Astrocyte of the cerebellum (primary cell): ENCODE measurements around the gene ATG2B.
"Not testable (repeated sequence)": the region's sequence is repeated elsewhere in the genome, so short reads cannot be mapped to it uniquely, and the experiment has no call there.

Experiments
- DNase-seq: peaks from one replicate; pipeline ENCODE4 v3.0.0-alpha.2; 2011; ENCODE audit warnings: low read depth
- H3K4me3 ChIP-seq: 2 replicates; pipeline ENCODE4 v1.5.1; 2011; ENCODE audit warnings: mild to moderate bottlenecking, low read depth, low read length, moderate library complexity
- in situ Hi-C: cut with HindIII; loops from 2 replicates; pipeline ENCODE4 v1.10.0; 2017; ENCODE audit warnings: low sequenced_read_pairs
- TF ChIP-seq, protein P1 (sequence below): IDR thresholded peaks from 2 replicates; pipeline ENCODE4 v1.5.1; 2012; ENCODE audit warnings: low read length, low read depth, moderate library complexity, mild to moderate bottlenecking; ENCODE audit errors: missing control alignments

Gene ATG2B

DNA sequence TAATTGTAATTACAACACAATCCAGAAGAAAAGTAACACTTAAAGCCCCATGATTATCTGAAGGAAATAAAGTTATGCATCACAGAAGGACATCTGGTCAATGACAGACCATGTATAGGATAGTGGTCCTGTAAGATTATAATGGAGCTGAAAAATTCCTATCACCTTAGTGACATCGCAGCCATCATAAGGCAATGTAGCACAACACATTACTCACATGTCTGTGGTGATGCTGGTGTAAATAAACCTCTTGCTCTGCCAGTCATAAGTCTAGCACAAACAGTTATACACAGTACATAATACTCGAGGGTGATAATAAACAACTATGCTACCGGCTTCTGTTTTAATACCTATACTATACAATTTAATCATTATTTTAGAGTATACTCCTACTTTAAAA is 11.2 kb downstream of the ATG2B start:
- TF ChIP-seq, protein P1, sequence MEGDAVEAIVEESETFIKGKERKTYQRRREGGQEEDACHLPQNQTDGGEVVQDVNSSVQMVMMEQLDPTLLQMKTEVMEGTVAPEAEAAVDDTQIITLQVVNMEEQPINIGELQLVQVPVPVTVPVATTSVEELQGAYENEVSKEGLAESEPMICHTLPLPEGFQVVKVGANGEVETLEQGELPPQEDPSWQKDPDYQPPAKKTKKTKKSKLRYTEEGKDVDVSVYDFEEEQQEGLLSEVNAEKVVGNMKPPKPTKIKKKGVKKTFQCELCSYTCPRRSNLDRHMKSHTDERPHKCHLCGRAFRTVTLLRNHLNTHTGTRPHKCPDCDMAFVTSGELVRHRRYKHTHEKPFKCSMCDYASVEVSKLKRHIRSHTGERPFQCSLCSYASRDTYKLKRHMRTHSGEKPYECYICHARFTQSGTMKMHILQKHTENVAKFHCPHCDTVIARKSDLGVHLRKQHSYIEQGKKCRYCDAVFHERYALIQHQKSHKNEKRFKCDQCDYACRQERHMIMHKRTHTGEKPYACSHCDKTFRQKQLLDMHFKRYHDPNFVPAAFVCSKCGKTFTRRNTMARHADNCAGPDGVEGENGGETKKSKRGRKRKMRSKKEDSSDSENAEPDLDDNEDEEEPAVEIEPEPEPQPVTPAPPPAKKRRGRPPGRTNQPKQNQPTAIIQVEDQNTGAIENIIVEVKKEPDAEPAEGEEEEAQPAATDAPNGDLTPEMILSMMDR: no peak
- H3K4me3 ChIP-seq: no peak overlapping the region
- DNase-seq: no peak
- in situ Hi-C loops: no loop called here

DNA sequence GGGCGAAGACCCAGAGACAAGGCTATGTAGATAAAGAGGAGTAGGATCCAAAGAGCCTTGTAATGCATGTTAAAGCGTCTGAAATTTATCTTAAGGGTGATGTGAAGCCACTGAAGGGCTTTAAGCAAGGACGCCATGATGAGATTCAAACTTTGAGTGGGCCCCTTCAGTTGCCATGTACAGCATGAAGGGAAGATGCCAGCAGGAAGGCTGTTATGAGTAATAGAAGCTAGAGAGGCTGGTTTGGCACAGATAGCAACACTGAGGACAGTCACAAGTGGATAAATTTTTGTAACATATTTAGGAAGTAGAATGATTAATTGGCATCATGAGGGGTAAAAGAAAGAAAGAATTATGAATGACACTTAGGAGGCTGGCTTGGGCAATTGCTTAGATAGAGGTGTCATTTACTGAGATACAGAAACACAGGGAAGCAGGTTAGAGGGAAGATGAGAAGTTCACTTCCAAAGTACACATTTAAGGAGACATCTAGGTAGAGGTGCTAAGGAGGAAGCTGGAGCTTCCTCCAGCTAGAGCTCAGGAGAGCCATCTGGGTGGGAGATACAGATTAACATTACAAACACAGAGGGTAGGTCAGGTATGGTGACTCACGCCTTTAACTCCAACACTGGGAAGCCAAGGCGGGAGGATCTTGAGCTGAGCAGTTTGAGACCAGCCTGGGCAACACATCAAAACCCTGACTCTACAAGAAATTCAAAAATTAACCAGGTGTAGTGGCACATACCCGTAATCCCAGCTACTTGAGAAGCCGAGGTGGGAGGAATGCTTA is 13.7 kb downstream of the ATG2B start:
- in situ Hi-C loops: no loop called here
- no peak for DNase-seq
- TF ChIP-seq, protein P1: no peak
- H3K4me3 ChIP-seq: no peak overlapping the region

DNA sequence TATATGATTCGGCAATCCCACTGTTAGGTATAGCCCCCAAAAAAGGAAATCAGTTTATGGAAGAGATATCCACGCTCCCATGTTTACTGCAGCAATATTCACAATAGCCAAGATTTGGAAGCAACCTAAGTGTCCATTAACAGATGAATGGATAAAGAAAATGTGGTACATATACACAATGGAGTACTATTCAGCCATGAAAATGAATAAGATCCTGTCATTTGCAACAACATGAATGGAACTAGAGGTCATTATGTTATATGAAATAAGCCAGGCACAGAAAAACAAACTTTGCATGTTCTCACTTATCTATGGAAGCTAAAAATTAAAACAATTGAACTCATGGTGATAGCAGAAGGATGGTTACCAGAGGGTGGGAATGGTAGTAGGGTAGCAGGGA is 15.2 kb downstream of the ATG2B start:
- DNase-seq, in situ Hi-C loops, H3K4me3 ChIP-seq: not testable (repeated sequence)

DNA sequence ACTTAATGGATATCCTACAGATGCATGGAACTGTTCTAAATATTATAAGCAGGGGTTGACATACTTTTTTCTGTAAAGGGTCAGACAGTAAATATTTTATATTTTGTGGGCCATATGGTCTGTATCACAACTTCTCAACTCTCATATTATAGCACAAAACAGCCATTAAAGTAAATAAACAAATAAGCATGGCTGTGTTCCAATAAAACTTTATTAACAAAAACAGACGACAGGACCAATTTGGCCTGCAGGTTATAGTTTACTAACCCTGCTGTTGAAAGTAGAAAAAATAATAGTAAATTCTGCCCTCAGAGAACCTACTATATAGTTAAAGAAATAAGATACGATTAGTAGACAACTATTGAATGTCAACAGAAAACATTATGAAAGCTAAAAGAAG is 17.5 kb downstream of the ATG2B start:
- no peak overlapping the region for H3K4me3 ChIP-seq
- TF ChIP-seq, protein P1: no peak
- in situ Hi-C loops: no loop called here
- no peak for DNase-seq

DNA sequence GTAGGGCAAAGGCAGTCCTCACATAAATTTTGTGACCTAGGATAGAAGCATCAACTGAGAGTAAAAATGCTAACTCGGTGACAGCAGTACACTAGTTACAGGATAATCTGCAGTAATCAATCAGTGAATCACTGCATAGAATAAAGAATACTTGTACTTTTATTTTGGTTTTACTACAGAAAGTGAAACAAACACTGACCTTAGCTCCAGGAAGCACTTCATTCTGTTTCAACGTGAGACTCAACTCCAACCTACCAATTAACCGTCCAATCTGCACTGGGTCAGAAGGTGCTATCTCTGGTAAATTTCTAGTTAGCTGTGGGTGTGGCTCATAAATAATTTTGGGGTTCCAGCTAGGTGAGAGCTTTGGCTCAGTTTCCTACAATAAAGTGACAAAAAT is 21.8 kb downstream of the ATG2B start:
- TF ChIP-seq, protein P1: no peak
- in situ Hi-C loops: no loop called here

DNA sequence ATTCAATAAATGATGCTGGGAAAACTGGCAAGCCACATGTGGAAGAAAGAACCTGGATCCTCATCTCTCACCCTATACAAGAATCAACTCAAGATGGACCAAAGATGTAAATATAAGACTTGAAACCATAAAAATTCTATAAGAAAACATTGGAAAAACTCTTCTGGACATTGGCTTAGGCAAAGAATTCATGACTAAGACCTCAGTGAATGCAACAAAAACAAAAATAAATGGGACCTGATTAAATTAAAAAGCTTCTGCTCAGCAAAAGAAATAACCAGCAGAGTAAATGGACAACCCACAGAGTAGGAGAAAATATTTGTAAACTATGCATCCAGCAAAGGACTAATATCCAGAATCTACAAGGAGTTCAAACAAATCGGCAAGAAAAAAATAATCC is 24.6 kb downstream of the ATG2B start:
- in situ Hi-C loops: no loop called here
- DNase-seq: no peak
- H3K4me3 ChIP-seq: no peak overlapping the region
- TF ChIP-seq, protein P1: no peak

More for the DNA sequence above, 21.8 kb downstream of the ATG2B start:
- DNase-seq: no peak
- no peak overlapping the region for H3K4me3 ChIP-seq

DNA sequence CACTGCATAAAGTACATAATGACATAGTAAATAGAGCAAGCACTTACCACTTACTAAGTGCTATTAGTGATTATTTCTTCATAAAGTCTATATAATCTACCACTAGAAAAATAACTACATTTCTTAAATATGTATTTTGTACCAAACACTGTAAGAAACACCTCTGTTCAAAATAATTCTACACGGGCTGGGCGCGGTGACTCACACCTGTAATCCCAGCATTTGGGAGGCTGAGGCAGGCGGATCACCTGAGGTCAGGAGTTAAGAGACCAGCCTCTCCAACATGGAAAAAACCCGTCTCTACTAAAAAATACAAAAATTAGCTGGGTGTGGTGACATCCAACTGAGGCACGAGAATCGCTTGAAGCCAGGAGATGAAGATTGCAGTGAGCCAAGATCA is 38.9 kb downstream of the ATG2B start:
- TF ChIP-seq, protein P1: no peak
- in situ Hi-C loops: no loop called here
- DNase-seq: no peak
- H3K4me3 ChIP-seq: no peak overlapping the region
